Ascending aorta (tissue), 2 donors: Measurements from ENCODE around the gene PLXNA1. TPM values are rescaled to one million over a fixed set of nuclear protein-coding genes. Genes with fewer than 3 reads are reported as not detected.
A peak's percentile ranks its signal among the peaks of the same experiment; 100 is the strongest.

Source experiments
- DNase-seq, 2 donors: peaks; one replicate each; pipeline ENCODE4 v3.0.0-alpha.2; 2019; ENCODE audit warnings: low spot score in 2 of 2
- H3K27ac ChIP-seq, 2 donors: fragments of 200-600 bp; sonication (generic); one replicate each; pipeline ENCODE4 v1.5.1; 2016 to 2017; ENCODE audit warnings: mild to moderate bottlenecking in 1 of 2
- H3K27me3 ChIP-seq: fragments of 200-600 bp; sonication (generic); one replicate; pipeline ENCODE4 v1.5.1; 2017
- H3K36me3 ChIP-seq, 2 donors: fragments of 200-600 bp; sonication (generic); one replicate each; pipeline ENCODE4 v1.5.1; 2016
- H3K4me1 ChIP-seq, 2 donors: fragments of 200-600 bp; sonication (generic); one replicate each; pipeline ENCODE4 v1.5.1; 2016 to 2017; ENCODE audit warnings: mild to moderate bottlenecking in 1 of 2
- H3K4me3 ChIP-seq, 2 donors: fragments of 200-600 bp; sonication (generic); one replicate each; pipeline ENCODE4 v1.5.1; 2016 to 2017; ENCODE audit warnings: mild to moderate bottlenecking in 1 of 2
- H3K9me3 ChIP-seq, 2 donors: fragments of 200-600 bp; sonication (generic); one replicate each; pipeline ENCODE4 v1.5.1; 2016
- intact Hi-C: fragments of 100-400 bp; cut with DNase I; formaldehyde crosslinking; loops from one replicate; pipeline ENCODE4 v1.15.1; 2023
- total RNA-seq: library from RNA; depleted of rRNA; stranded (reverse); fragments of >200 nt; gene quantifications from one replicate; pipeline ENCODE4 v1.1.0, GENCODE V29; 2016
- TF ChIP-seq, protein P1 (sequence below), 3 experiments: fragments of 200-600 bp in 2 of 3; fragments of 450-650 bp in 1 of 3; sonication (generic) in 2 of 3; IDR thresholded peaks; one replicate each; pipeline ENCODE4 v1.5.1; 2016 to 2019; ENCODE audit warnings: antibody characterized with exemption in 3 of 3, mild to moderate bottlenecking in 1 of 3, moderate library complexity in 1 of 3

PLXNA1 gene
- total RNA-seq, 1 donor from 2014 or later: 79.8 TPM

DNA sequence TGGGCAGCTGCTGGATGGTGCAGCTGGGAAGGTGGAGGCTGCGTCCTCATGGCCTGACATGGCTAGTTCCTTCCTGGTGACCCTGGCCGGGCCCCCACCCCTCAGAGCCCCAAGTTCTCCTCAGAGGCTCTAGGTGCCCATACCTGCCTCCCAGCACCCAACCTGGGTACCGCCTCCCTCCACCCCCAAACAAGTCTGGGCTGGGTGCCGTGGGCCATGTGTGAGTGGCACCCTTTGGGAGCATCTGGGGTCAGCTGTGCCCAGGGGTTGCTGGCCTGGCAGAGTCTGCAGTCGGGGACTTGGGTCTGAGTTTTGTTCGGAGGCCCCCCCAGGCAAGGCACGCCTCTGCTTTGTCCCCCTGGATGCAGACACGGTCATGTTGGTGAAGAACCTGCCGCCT lies 10.5 kb downstream of the PLXNA1 start:
- no peaks in the 10 kb centered on the region for H3K9me3 ChIP-seq
- H3K36me3 ChIP-seq: peaks cover 28 to 35% of the 10 kb centered on the region in 2 donors
- TF ChIP-seq, protein P1, sequence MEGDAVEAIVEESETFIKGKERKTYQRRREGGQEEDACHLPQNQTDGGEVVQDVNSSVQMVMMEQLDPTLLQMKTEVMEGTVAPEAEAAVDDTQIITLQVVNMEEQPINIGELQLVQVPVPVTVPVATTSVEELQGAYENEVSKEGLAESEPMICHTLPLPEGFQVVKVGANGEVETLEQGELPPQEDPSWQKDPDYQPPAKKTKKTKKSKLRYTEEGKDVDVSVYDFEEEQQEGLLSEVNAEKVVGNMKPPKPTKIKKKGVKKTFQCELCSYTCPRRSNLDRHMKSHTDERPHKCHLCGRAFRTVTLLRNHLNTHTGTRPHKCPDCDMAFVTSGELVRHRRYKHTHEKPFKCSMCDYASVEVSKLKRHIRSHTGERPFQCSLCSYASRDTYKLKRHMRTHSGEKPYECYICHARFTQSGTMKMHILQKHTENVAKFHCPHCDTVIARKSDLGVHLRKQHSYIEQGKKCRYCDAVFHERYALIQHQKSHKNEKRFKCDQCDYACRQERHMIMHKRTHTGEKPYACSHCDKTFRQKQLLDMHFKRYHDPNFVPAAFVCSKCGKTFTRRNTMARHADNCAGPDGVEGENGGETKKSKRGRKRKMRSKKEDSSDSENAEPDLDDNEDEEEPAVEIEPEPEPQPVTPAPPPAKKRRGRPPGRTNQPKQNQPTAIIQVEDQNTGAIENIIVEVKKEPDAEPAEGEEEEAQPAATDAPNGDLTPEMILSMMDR (IDR thresholded peaks at IDR 0.05): no peak
- H3K27me3 ChIP-seq: no peaks in the 10 kb centered on the region
- peak overlapping the region; percentile 86 to 91 for H3K27ac ChIP-seq
- peaks cover 37 to 71% of the 10 kb centered on the region in 2 donors for H3K4me1 ChIP-seq
- DNase-seq: no peak
- H3K4me3 ChIP-seq: no peak overlapping the region
- intact Hi-C loops: no loop called here

- intact Hi-C loops: loop anchor here (5.0 kb wide), 1 partner anchor 598 kb away; the partner anchor contains the start of gene TPRA1
- Histone ChIP-seq H3K27ac (peak overlapping the region; percentile 86 to 91), H3K36me3 (peaks cover 16 to 21% of the 10 kb centered on the region in 2 donors), H3K4me1 (peaks cover 42 to 80% of the 10 kb centered on the region in 2 donors), H3K9me3 (no peaks in the 10 kb centered on the region), H3K27me3 (no peaks in the 10 kb centered on the region), H3K4me3 (peak overlapping the region in 1 of 2 donors; percentile 17)
- TF ChIP-seq, protein P1 (IDR thresholded peaks at IDR 0.05): no peak
- DNase-seq: no peak
Observed at GRCh38 chr3:126994661-126995245, 11.8 kb downstream of the PLXNA1 start.

DNA sequence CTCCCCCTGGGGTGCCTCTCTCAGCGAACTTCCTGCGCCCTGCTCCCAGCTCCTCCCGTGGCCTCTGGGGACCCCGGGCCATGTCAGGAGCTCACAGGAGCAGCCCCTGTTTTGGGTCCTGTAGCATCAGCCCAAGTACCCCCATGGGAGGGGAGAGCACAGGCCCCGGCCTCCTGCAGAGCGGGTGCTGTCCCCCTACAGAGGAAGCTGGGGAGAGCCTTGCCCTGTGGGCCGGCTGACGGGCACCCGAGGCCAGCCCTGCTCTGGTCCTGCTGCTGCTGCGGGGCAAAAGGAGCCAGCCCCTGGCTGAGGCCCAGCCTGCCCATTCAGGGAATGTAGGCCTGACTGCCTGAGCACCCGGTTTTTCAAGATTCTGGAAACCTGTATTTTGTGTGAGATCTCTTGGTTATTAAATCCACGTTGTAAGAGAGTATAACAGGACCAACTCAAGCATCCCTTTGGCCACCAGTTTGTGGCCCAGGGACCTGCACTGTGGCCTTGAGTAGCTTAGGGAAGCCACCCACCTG lies 12.4 kb downstream of the PLXNA1 start:
- Histone ChIP-seq H3K27me3 (no peaks in the 10 kb centered on the region), H3K27ac (peak overlapping the region; percentile 86 to 91), H3K9me3 (no peaks in the 10 kb centered on the region), H3K4me1 (peaks cover 48 to 82% of the 10 kb centered on the region in 2 donors), H3K36me3 (peaks cover 10 to 16% of the 10 kb centered on the region in 2 donors), H3K4me3 (no peak overlapping the region)
- intact Hi-C loops: loop anchor here (5.0 kb wide), 1 partner anchor 597 kb away; the partner anchor contains the start of gene TPRA1
- DNase-seq: no peak
- TF ChIP-seq, protein P1 (IDR thresholded peaks at IDR 0.05): no peak

DNA sequence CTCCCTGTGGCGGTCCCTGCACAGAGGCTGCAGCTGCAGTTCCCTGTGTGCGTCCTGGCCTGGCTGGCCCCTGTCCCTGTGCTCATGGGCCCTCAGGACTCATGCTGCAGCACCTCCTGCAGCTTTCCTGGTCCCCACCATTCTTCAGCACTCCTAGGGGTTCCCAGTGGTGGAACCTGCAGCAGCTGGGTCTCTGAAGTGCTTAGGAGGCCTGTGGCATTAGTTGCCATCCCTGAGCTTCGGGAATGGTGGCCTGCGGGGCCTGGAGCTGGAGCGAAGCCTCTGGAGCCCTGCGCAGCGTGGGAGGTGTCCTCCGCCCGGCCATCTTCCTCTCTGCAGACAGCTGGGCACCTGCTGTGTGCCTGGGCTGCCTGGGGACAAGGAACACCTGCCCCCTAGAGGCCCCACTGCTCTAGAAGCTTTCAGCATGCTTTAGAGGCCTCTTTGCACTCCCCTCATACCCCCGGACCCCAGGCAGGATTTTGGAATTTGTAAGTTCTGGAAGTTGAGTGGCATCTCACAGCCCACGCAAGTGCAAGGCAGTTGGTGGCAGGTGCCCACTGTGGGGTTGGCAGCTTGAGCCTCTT lies 13.1 kb downstream of the PLXNA1 start:
- Histone ChIP-seq H3K27ac (peak overlapping the region; percentile 86 to 91), H3K4me3 (no peak overlapping the region), H3K36me3 (peaks cover 4 to 9% of the 10 kb centered on the region in 2 donors), H3K27me3 (no peaks in the 10 kb centered on the region), H3K9me3 (no peaks in the 10 kb centered on the region), H3K4me1 (peaks cover 51 to 89% of the 10 kb centered on the region in 2 donors)
- TF ChIP-seq, protein P1 (IDR thresholded peaks at IDR 0.05): no peak
- intact Hi-C loops: loop anchor here (5.0 kb wide), 1 partner anchor 596 kb away; the partner anchor contains the start of gene TPRA1
- no peak for DNase-seq

DNA sequence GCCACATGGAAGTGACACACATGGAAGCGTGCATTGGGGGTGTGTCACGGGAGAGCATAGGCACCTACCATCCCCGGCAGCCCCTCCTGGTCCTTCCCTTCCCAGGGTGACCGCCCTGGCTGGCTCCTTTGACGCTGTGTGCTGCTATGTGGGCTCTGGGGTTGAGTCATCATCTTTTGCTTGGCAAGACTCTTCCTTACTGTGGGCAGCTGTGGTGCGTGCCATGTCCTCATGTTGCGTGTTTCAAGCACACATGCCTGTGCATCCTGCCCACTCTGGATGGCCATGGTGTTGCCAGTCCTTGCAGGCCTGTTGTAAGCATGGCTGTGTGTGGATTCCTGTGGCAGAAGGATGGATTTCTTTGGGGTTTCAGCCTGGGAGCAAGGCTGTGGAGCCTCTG lies 14.0 kb downstream of the PLXNA1 start:
- peak in 1 of 2 donors; percentile 84 for DNase-seq

More for the DNA sequence above, 14.0 kb downstream of the PLXNA1 start:
- Histone ChIP-seq H3K4me1 (peaks cover 57 to 94% of the 10 kb centered on the region in 2 donors), H3K27me3 (no peaks in the 10 kb centered on the region), H3K27ac (peak overlapping the region; percentile 85 to 95), H3K9me3 (no peaks in the 10 kb centered on the region), H3K36me3 (peaks cover 0 to under 1% of the 10 kb centered on the region in 2 donors), H3K4me3 (no peak overlapping the region)
- intact Hi-C loops: loop anchor here (5.0 kb wide), 1 partner anchor 595 kb away; the partner anchor contains the start of gene TPRA1
- TF ChIP-seq, protein P1 (IDR thresholded peaks at IDR 0.05): no peak
